HUES64 (cell line): ENCODE measurements around the gene CDH4.

Experiments used
- H3K27ac ChIP-seq: 2 replicates; pipeline ENCODE4 v1.7.0; 2013; ENCODE audit warnings: low read depth, low read length, inconsistent platforms
- H3K27me3 ChIP-seq: 2 replicates; pipeline ENCODE4 v1.6.1; 2013; ENCODE audit warnings: mild to moderate bottlenecking, low read length; ENCODE audit not compliant: insufficient read depth
- H3K36me3 ChIP-seq: 2 replicates; pipeline ENCODE4 v1.6.1; 2013; ENCODE audit warnings: mild to moderate bottlenecking, low read length; ENCODE audit not compliant: insufficient read depth
- H3K4me1 ChIP-seq: 2 replicates; pipeline ENCODE4 v1.6.1; 2013; ENCODE audit warnings: mild to moderate bottlenecking, low read length, moderate library complexity; ENCODE audit not compliant: insufficient read depth
- H3K4me3 ChIP-seq: 2 replicates; pipeline ENCODE4 v1.5.1; 2013; ENCODE audit warnings: mild to moderate bottlenecking, low read length, moderate library complexity
- H3K9ac ChIP-seq: 2 replicates; pipeline ENCODE4 v1.6.1; 2013; ENCODE audit warnings: mild to moderate bottlenecking, low read depth, low read length
- H3K9me3 ChIP-seq: 2 replicates; pipeline ENCODE4 v1.6.1; 2013; ENCODE audit warnings: low read depth, low read length; ENCODE audit not compliant: insufficient read depth
- WGBS: fragments of 150-250, 120-280 bp; methylation state at CpG from one replicate; pipeline ENCODE4 v1.1.7; 2013; ENCODE audit warnings: missing lambda C conversion rate; 5-methylcytosine and 5-hydroxymethylcytosine counted together

Gene CDH4

GRCh38 chr20:61861054-61861841, 609.2 kb downstream of the CDH4 start:
- 94% methylated on average over 33 of the region's 33 CpGs for WGBS
- H3K4me3 ChIP-seq: no peak overlapping the region
- no peaks in the 10 kb centered on the region for H3K9me3 ChIP-seq
- H3K27me3 ChIP-seq: no peaks in the 10 kb centered on the region
- no peaks in the 10 kb centered on the region for H3K4me1 ChIP-seq
- no peaks in the 10 kb centered on the region for H3K36me3 ChIP-seq
- no peak overlapping the region for H3K27ac ChIP-seq
- no peak overlapping the region for H3K9ac ChIP-seq

DNA sequence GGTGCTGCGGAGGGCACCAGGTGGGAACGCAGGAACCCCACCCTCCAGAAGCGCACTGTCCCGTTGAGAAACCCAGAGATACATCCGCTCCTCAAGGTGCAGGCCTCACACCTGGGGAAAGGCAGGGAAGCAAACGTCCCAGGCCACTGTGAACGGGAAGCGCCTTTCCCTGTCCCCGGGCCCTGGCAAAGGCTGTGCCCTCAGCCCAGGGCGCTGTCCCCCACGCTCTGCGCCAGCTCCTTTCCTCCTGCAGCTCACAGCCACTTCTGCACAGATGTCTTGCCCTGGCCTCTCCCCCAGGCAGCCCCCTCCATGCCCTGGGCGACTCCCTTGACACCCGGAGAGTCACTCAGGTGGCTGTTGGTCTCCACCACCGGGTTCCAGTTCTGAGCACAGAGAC, 609.8 kb downstream of the CDH4 start:
- WGBS: 95% methylated on average over 15 of the region's 15 CpGs
- no peak overlapping the region for H3K27ac ChIP-seq

GRCh38 chr20:61862881-61863280, 610.8 kb downstream of the CDH4 start:
- Histone ChIP-seq H3K27ac (no peak overlapping the region), H3K4me3 (no peak overlapping the region), H3K4me1 (no peaks in the 10 kb centered on the region), H3K9ac (no peak overlapping the region), H3K36me3 (no peaks in the 10 kb centered on the region), H3K27me3 (no peaks in the 10 kb centered on the region), H3K9me3 (no peaks in the 10 kb centered on the region)
- 91% methylated on average over 13 of the region's 13 CpGs for WGBS

More for the DNA sequence above, 609.8 kb downstream of the CDH4 start:
- no peaks in the 10 kb centered on the region for H3K36me3 ChIP-seq
- H3K27me3 ChIP-seq: no peaks in the 10 kb centered on the region
- H3K9me3 ChIP-seq: no peaks in the 10 kb centered on the region
- no peak overlapping the region for H3K9ac ChIP-seq
- H3K4me1 ChIP-seq: no peaks in the 10 kb centered on the region
- no peak overlapping the region for H3K4me3 ChIP-seq

- no peak overlapping the region for H3K4me3 ChIP-seq
- WGBS: 93% methylated on average over 12 of the region's 12 CpGs
- no peak overlapping the region for H3K9ac ChIP-seq
- no peaks in the 10 kb centered on the region for H3K36me3 ChIP-seq
- no peaks in the 10 kb centered on the region for H3K4me1 ChIP-seq
- no peak overlapping the region for H3K27ac ChIP-seq
- H3K27me3 ChIP-seq: no peaks in the 10 kb centered on the region
- no peaks in the 10 kb centered on the region for H3K9me3 ChIP-seq
These were observed 612.4 kb downstream of the CDH4 start for GRCh38 chr20:61864481-61864880.

DNA sequence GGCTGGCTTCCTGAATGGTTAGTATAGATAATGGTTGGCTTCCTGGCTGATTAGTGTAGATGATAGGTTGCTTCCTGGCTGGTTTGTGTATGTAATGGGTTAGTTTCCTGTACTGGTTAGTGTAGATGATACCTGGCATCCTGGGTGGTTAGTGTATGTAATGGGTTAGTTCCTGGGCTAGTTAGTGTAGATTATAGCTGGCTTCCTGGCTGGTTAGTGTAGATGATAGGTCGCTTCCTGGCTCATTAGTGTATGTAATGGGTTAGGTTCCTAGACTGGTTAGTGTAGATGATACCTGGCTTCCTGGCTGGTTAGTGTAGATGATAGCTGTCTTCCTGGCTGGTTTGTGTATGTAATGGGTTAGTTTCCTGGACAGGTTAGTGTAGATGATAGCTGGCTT, 613.3 kb downstream of the CDH4 start:
- WGBS: 88% methylated on average over 1 of the region's 1 CpG
- H3K9me3 ChIP-seq: no peaks in the 10 kb centered on the region
- H3K27ac ChIP-seq: no peak overlapping the region
- H3K4me3 ChIP-seq: no peak overlapping the region
- no peaks in the 10 kb centered on the region for H3K27me3 ChIP-seq
- no peaks in the 10 kb centered on the region for H3K36me3 ChIP-seq
- H3K9ac ChIP-seq: no peak overlapping the region
- no peaks in the 10 kb centered on the region for H3K4me1 ChIP-seq

GRCh38 chr20:61866165-61866564, 614.1 kb downstream of the CDH4 start:
- H3K9me3 ChIP-seq: peaks cover 6% of the 10 kb centered on the region; the same call in 1 of the 2 replicates
- no peaks in the 10 kb centered on the region for H3K27me3 ChIP-seq
- no peaks in the 10 kb centered on the region for H3K4me1 ChIP-seq
- no peak overlapping the region for H3K9ac ChIP-seq
- 96% methylated on average over 5 of the region's 5 CpGs for WGBS
- no peak overlapping the region for H3K4me3 ChIP-seq
- H3K36me3 ChIP-seq: no peaks in the 10 kb centered on the region
- H3K27ac ChIP-seq: no peak overlapping the region

DNA sequence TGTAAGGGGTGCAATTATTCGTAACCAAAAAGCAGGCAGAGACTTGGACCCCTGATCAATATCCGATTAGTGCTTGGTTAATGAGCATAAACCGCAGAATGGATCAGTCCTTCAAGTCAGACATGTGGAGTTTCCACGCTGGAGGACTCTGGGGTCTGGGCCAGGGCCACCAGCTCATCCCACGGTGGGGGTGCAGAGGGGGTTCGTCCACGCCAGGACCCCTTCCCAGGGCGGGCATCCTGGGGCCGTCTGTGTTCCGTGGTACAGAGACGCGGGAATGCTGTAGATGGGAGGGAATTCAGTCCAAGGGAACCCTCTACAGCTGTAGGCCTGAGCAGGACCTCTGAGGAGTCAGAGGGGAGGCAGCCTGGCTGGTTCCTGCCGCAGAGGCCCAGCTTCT, 615.9 kb downstream of the CDH4 start:
- Histone ChIP-seq H3K4me3 (no peak overlapping the region), H3K27me3 (no peaks in the 10 kb centered on the region), H3K9me3 (peaks cover 12% of the 10 kb centered on the region; the same call in 1 of the 2 replicates), H3K4me1 (no peaks in the 10 kb centered on the region), H3K27ac (no peak overlapping the region), H3K36me3 (no peaks in the 10 kb centered on the region), H3K9ac (no peak overlapping the region)
- 88% methylated on average over 13 of the region's 13 CpGs for WGBS

- Histone ChIP-seq H3K27ac (no peak overlapping the region), H3K36me3 (no peaks in the 10 kb centered on the region), H3K4me3 (no peak overlapping the region), H3K9me3 (peaks cover 12% of the 10 kb centered on the region; the same call in 1 of the 2 replicates), H3K4me1 (no peaks in the 10 kb centered on the region), H3K9ac (no peak overlapping the region), H3K27me3 (no peaks in the 10 kb centered on the region)
- 81% methylated on average over 13 of the region's 13 CpGs for WGBS
These were observed 616.5 kb downstream of the CDH4 start for GRCh38 chr20:61868466-61869090.

- Histone ChIP-seq H3K27ac (no peak overlapping the region), H3K27me3 (no peaks in the 10 kb centered on the region), H3K4me1 (no peaks in the 10 kb centered on the region), H3K36me3 (no peaks in the 10 kb centered on the region), H3K9me3 (peaks cover 12% of the 10 kb centered on the region; the same call in 1 of the 2 replicates), H3K9ac (no peak overlapping the region), H3K4me3 (no peak overlapping the region)
- WGBS: 92% methylated on average over 24 of the region's 24 CpGs
These were observed 617.9 kb downstream of the CDH4 start for GRCh38 chr20:61869750-61870507.

GRCh38 chr20:61871160-61871559, 619.1 kb downstream of the CDH4 start:
- Histone ChIP-seq H3K27me3 (no peaks in the 10 kb centered on the region), H3K4me1 (no peaks in the 10 kb centered on the region), H3K36me3 (no peaks in the 10 kb centered on the region), H3K4me3 (no peak overlapping the region), H3K27ac (no peak overlapping the region), H3K9ac (no peak overlapping the region), H3K9me3 (peaks cover 12% of the 10 kb centered on the region; the same call in 1 of the 2 replicates)
- WGBS: 89% methylated on average over 6 of the region's 6 CpGs

- no peaks in the 10 kb centered on the region for H3K27me3 ChIP-seq
- no peak overlapping the region for H3K9ac ChIP-seq
- H3K27ac ChIP-seq: no peak overlapping the region
- H3K4me3 ChIP-seq: no peak overlapping the region
- H3K9me3 ChIP-seq: peaks cover 12% of the 10 kb centered on the region; the same call in 1 of the 2 replicates
- H3K36me3 ChIP-seq: no peaks in the 10 kb centered on the region
- H3K4me1 ChIP-seq: no peaks in the 10 kb centered on the region
- WGBS: 84% methylated on average over 8 of the region's 8 CpGs
These were observed 619.9 kb downstream of the CDH4 start for GRCh38 chr20:61871913-61872312.
